GM06990 (cell line): ENCODE measurements around the gene ESRRB.

Source experiments
- DNase-seq: peaks from one replicate; pipeline ENCODE4 v3.0.0-alpha.2; 2011; ENCODE audit not compliant: insufficient read length; ENCODE audit errors: extremely low read depth
- H3K27me3 ChIP-seq: replicated peaks from 2 replicates; pipeline ENCODE4 v1.6.0; 2011; ENCODE audit warnings: low read length; ENCODE audit not compliant: control insufficient read depth, insufficient read depth
- H3K36me3 ChIP-seq: 2 replicates; pipeline ENCODE4 v1.5.1; 2011; ENCODE audit warnings: low read length; ENCODE audit not compliant: control insufficient read depth, insufficient read depth
- H3K4me3 ChIP-seq: replicated peaks from 2 replicates; pipeline ENCODE4 v1.5.1; 2011; ENCODE audit warnings: low read depth, mild to moderate bottlenecking, control low read depth, low read length
- TF ChIP-seq, protein P1 (sequence below): IDR thresholded peaks from 2 replicates; pipeline ENCODE4 v1.5.1; 2011; ENCODE audit warnings: low read length, control low read depth, mild to moderate bottlenecking, inconsistent platforms; ENCODE audit not compliant: insufficient read depth, poor library complexity, severe bottlenecking

ESRRB gene

DNA sequence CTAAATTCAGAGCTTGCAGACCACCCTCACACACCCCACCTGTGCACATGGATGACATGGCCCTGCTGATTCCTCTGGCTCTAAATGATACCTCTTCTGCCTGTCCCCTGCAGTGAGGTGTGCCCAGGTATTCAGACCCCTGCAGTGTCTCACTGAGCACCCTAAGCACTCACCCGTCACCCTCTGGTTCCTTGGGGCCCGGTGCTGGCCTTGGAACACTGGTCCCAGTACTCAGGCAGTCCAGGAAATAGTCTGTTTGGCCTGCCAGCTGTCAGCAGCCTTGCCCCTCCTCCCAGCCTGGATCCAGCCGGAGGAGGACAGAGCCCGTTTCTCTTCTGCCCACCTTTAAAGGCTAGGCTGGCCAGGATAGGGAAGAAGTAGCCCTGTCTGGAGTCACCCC, 44.9 kb downstream of the ESRRB start:
- no peaks in the 10 kb centered on the region; the same call in 1 of the 2 replicates for H3K27me3 ChIP-seq
- H3K36me3 ChIP-seq: no peaks in the 10 kb centered on the region
- DNase-seq: no peak
- TF ChIP-seq, protein P1, sequence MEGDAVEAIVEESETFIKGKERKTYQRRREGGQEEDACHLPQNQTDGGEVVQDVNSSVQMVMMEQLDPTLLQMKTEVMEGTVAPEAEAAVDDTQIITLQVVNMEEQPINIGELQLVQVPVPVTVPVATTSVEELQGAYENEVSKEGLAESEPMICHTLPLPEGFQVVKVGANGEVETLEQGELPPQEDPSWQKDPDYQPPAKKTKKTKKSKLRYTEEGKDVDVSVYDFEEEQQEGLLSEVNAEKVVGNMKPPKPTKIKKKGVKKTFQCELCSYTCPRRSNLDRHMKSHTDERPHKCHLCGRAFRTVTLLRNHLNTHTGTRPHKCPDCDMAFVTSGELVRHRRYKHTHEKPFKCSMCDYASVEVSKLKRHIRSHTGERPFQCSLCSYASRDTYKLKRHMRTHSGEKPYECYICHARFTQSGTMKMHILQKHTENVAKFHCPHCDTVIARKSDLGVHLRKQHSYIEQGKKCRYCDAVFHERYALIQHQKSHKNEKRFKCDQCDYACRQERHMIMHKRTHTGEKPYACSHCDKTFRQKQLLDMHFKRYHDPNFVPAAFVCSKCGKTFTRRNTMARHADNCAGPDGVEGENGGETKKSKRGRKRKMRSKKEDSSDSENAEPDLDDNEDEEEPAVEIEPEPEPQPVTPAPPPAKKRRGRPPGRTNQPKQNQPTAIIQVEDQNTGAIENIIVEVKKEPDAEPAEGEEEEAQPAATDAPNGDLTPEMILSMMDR: no peak
- no peak overlapping the region for H3K4me3 ChIP-seq

DNA sequence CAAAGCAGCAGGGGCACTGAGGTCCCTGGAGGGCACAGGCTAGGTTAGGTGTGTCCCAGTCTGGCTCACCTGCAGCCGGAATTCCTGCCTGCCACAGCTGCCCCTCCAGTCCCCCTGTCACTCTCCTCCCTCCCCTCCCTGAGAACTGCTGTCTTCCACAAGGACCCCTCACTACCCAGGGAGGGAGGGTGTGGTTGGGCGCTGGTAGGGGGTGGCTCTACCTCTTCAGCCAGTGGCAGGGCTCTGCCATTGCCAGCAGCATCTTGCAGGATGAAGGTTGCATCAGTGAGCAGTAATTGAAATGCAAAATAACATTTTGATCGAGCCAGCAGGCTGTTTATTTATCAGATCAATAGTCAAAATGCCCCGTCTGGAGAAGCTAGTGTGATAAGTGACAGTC, 45.7 kb downstream of the ESRRB start:
- TF ChIP-seq, protein P1: no peak
- no peaks in the 10 kb centered on the region for H3K36me3 ChIP-seq
- no peak for DNase-seq
- no peak overlapping the region for H3K4me3 ChIP-seq
- no peaks in the 10 kb centered on the region; the same call in 1 of the 2 replicates for H3K27me3 ChIP-seq

DNA sequence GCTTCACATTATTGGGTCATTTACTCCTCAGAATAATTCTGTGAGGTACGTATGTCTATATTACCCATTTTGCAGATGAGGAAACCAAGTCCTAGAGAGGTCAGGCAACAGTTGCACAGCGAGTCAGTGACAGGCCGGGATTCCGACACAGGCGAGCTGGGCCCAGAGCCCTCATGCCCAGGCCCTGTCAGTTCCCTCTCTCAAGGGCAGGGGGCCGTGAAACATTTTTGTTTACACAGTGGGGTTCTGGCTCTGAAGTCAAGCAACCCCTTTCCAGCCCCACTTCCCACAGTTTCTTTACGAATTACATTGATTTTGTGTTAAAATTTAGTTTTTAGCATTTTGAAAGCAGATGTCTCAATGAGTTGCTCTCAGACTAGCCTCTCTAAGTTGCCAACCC, 46.7 kb downstream of the ESRRB start:
- no peak overlapping the region for H3K4me3 ChIP-seq
- TF ChIP-seq, protein P1: no peak

DNA sequence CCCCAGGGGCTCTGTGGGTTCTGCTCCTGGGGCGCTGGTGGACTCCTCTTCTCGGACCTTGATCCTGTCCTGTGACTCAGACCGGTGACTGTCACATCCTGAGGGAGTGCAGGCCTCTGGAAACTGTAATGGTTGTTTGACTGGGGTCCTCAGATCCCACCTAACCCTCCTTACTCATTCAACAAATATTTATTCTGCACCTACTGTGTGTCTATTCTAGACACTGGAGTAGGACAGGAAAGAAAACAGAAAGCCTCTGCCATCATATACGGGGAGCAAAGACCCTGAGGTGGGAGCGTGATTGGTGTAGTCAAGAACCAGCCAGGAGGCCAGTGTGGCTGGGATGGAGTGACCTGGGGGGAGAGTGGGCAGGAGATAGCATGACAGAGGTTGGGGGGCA, 47.6 kb downstream of the ESRRB start:
- no peaks in the 10 kb centered on the region; the same call in none of the 2 replicates for H3K27me3 ChIP-seq
- TF ChIP-seq, protein P1: no peak
- no peaks in the 10 kb centered on the region for H3K36me3 ChIP-seq
- DNase-seq: no peak
- H3K4me3 ChIP-seq: no peak overlapping the region

More for the DNA sequence above, 46.7 kb downstream of the ESRRB start:
- no peaks in the 10 kb centered on the region for H3K36me3 ChIP-seq
- no peaks in the 10 kb centered on the region; the same call in none of the 2 replicates for H3K27me3 ChIP-seq
- no peak for DNase-seq

DNA sequence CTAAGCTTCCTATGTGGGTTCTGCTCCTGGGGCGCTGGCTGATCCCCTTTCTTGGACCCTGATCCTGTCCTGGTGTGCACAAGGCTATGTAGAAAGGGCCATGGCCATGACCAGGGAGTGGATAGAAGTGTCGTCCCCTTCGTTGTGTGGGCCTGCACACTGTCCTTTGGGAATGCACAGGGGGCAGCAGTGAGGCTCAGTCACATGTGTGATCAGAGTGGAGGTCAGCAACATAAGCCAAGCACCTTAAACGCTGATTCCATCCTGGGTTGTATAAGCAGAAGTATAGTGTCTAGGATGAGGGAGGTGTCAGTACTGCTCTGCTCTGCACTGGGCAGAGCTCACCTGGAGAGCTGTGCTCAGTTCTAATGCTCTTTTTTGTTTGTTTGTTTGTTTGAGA, 48.4 kb downstream of the ESRRB start:
- no peak overlapping the region for H3K4me3 ChIP-seq
- TF ChIP-seq, protein P1: no peak
- DNase-seq: no peak

DNA sequence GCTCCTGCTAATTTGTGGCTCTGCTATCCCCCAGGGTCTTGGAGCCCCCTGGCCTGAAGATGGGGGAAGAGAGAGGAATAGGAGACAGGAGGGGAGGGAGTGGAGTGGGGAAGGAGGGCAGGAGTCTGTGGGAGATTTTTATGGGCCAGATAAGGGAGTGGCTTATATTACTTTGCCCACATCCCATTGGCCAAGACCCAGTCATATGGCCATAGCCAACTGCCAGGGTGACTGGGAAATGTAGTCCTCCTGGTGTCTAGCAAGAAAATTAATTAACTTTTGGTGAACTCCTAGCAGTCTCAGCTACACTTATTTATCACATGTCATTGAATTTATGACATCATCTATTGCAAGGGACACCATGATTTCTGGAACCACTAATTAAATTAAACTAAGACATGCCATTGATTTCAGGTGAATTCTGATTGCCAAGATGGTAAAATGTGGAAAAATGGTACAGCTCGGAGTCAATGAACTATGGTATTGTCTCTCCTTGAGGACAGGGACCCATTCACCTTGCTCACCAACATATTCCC, 50.3 kb downstream of the ESRRB start:
- no peaks in the 10 kb centered on the region for H3K36me3 ChIP-seq
- TF ChIP-seq, protein P1: no peak
- peaks cover 1% of the 10 kb centered on the region for H3K27me3 ChIP-seq
- H3K4me3 ChIP-seq: no peak overlapping the region
- DNase-seq: no peak

More for the DNA sequence above, 48.4 kb downstream of the ESRRB start:
- Histone ChIP-seq H3K36me3 (no peaks in the 10 kb centered on the region), H3K27me3 (no peaks in the 10 kb centered on the region; the same call in none of the 2 replicates)
